ENCODE results near the gene LRRC75B. TPM values are rescaled to one million over a fixed set of nuclear protein-coding genes. Genes with fewer than 3 reads are reported as not detected.
"Not testable (repeated sequence)": the region's sequence is repeated elsewhere in the genome, so short reads cannot be mapped to it uniquely, and the experiment has no call there.

LRRC75B gene
- total RNA-seq, 1 experiment from 2014 or later: 19.3 TPM

- no peak for DNase-seq (ENCODE audit: low spot score)
- in situ Hi-C loops (cut with HindIII; ENCODE audit: low sequenced_read_pairs): no loop called here
Measured at GRCh38 chr22:24566899-24567511, 25.9 kb downstream of the LRRC75B start.

- in situ Hi-C loops (cut with HindIII; ENCODE audit: low sequenced_read_pairs): no loop called here
- DNase-seq (ENCODE audit: low spot score): no peak
Measured at GRCh38 chr22:24565077-24565476, 27.8 kb downstream of the LRRC75B start.

GRCh38 chr22:24564376-24565058 is 28.4 kb downstream of the LRRC75B start:
- in situ Hi-C loops (cut with HindIII; ENCODE audit: low sequenced_read_pairs): no loop called here
- no peak for DNase-seq (ENCODE audit: low spot score)

GRCh38 chr22:24563246-24563645 is 29.6 kb downstream of the LRRC75B start:
- in situ Hi-C loops (cut with HindIII; ENCODE audit: low sequenced_read_pairs): no loop called here

GRCh38 chr22:24559471-24559870 is 33.4 kb downstream of the LRRC75B start:
- DNase-seq (ENCODE audit: low spot score): no peak
- in situ Hi-C loops (cut with HindIII; ENCODE audit: low sequenced_read_pairs): no loop called here

More at GRCh38 chr22:24563246-24563645, 29.6 kb downstream of the LRRC75B start:
- DNase-seq (ENCODE audit: low spot score): no peak

GRCh38 chr22:24555165-24556039 is 37.5 kb downstream of the LRRC75B start, which contains the start of gene SNRPD3:
SNRPD3 (plus strand) TSS chr22:24555999; CDS start chr22:24557675, 1,676 bp downstream.
- in situ Hi-C loops (cut with HindIII; ENCODE audit: low sequenced_read_pairs): no loop called here
- DNase-seq (ENCODE audit: low spot score): peak; percentile 100

GRCh38 chr22:24554313-24555164 is 38.3 kb downstream of the LRRC75B start, which contains the start of gene GUCD1:
GUCD1 (minus strand) TSS chr22:24555138; CDS start chr22:24554991, 147 bp downstream.
- peak; percentile 16 for DNase-seq (ENCODE audit: low spot score)
- in situ Hi-C loops (cut with HindIII; ENCODE audit: low sequenced_read_pairs): no loop called here

- in situ Hi-C loops (cut with HindIII; ENCODE audit: low sequenced_read_pairs): no loop called here
- DNase-seq (ENCODE audit: low spot score): peak; percentile 25
Measured at GRCh38 chr22:24553597-24554312, 39.1 kb downstream of the LRRC75B start.

- DNase-seq (ENCODE audit: low spot score); in situ Hi-C loops (cut with HindIII; ENCODE audit: low sequenced_read_pairs): not testable (repeated sequence)
Measured at GRCh38 chr22:24552503-24553286, 40.2 kb downstream of the LRRC75B start.

- in situ Hi-C loops (cut with HindIII; ENCODE audit: low sequenced_read_pairs): no loop called here
- DNase-seq (ENCODE audit: low spot score): no peak
Measured at GRCh38 chr22:24550902-24551435, 41.9 kb downstream of the LRRC75B start.

- in situ Hi-C loops (cut with HindIII; ENCODE audit: low sequenced_read_pairs): no loop called here
- no peak for DNase-seq (ENCODE audit: low spot score)
Measured at GRCh38 chr22:24550028-24550901, 42.6 kb downstream of the LRRC75B start.

- in situ Hi-C loops (cut with HindIII; ENCODE audit: low sequenced_read_pairs): no loop called here
- DNase-seq (ENCODE audit: low spot score): no peak
Measured at GRCh38 chr22:24548812-24549211, 44.1 kb downstream of the LRRC75B start.

- in situ Hi-C loops (cut with HindIII; ENCODE audit: low sequenced_read_pairs): no loop called here
- no peak for DNase-seq (ENCODE audit: low spot score)
Measured at GRCh38 chr22:24543679-24544243, 49.1 kb downstream of the LRRC75B start.

- in situ Hi-C loops (cut with HindIII; ENCODE audit: low sequenced_read_pairs): no loop called here
Measured at GRCh38 chr22:24543185-24543601, 49.7 kb downstream of the LRRC75B start.

GRCh38 chr22:24542641-24543040 is 50.2 kb downstream of the LRRC75B start:
- no peak for DNase-seq (ENCODE audit: low spot score)
- in situ Hi-C loops (cut with HindIII; ENCODE audit: low sequenced_read_pairs): no loop called here

More at GRCh38 chr22:24543185-24543601, 49.7 kb downstream of the LRRC75B start:
- no peak for DNase-seq (ENCODE audit: low spot score)
